ENCODE data around the gene DMD. TPM values are rescaled to one million over a fixed set of nuclear protein-coding genes. Genes with fewer than 3 reads are reported as not detected.

DMD gene
- 95.8 TPM for total RNA-seq

GRCh38 chrX:33211356-33212260 lies at the start of gene DMD:
Gene DMD (minus strand): TSS chrX:33211549. CDS start chrX:33211312, 237 bp downstream.

GRCh38 chrX:31071725-31072124 lies 2139.6 kb downstream of the DMD start, which contains the start of gene FTHL17:
Gene FTHL17 (minus strand): TSS chrX:31072041. CDS start chrX:31071953, 88 bp downstream.

Small RNA genes within 50 kb of the gene (small RNA-seq; reads per million reads assigned to genes)
- gene MIR3915 (ENCODE audit: low replicate concordance) (not detected), gene MIR548F5 (ENCODE audit: low replicate concordance) (not detected), gene RNA5SP501 (ENCODE audit: low replicate concordance) (not detected), gene RNU6-894P (ENCODE audit: low replicate concordance) (not detected)
